NK-92 (cell line): ENCODE measurements around the gene MRC2.
"Not testable (repeated sequence)": the region's sequence is repeated elsewhere in the genome, so short reads cannot be mapped to it uniquely, and the experiment has no call there.

Experiments used
- DNase-seq: peaks from one replicate; lab custom pipeline; 2025; ENCODE audit not compliant: unreplicated experiment; lab: John Stamatoyannopoulos, UW

Gene MRC2

DNA sequence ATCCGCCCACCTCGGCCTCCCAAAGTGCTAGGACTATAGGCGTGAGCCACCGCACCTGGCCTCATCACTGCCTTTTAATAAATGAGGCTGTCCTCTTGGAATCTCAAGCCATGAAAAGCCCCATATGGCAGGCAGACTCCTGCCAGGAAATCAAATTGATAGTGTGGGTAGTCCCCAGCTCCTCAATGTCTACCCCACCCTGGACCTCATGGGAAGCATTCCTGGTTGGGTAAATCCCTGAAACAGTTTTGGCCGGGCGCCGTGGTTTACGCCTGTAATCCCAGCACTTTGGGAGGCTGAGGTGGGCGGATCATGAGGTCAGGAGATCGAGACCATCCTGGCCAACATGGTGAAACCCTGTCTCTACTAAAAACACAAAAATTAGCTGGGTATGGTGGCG, 71.0 kb downstream of the MRC2 start:
- DNase-seq = not testable (repeated sequence)

- no peak for DNase-seq
Measured at GRCh38 chr17:62700964-62701705, 73.7 kb downstream of the MRC2 start.

GRCh38 chr17:62701706-62702085, 74.2 kb downstream of the MRC2 start:
- no peak for DNase-seq

DNA sequence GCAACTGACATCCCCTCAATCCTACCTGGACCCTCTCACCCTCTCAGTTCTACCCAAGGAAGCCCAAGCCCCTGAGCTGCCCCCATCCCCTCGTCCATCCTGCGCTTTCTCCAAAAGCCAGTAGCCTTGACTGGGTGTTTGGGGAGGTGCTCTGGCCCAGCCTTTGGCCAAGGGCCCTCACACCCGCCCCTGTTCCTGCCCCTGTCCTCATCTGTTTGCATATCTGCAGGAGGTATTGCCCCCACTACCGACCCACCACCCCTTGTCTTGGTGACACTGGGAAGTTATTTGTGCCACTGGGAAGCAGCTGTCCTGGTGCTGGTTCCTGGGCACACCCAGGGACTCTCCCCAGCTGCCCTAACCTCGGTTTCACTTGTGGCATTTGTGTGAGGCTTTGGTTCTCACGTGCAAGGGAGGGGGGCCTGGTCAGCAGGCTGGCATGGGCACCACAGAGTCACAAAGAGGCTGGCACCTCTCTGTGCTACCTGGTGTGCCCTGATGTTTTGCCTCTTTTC, 75.3 kb downstream of the MRC2 start:
- DNase-seq = no peak

DNA sequence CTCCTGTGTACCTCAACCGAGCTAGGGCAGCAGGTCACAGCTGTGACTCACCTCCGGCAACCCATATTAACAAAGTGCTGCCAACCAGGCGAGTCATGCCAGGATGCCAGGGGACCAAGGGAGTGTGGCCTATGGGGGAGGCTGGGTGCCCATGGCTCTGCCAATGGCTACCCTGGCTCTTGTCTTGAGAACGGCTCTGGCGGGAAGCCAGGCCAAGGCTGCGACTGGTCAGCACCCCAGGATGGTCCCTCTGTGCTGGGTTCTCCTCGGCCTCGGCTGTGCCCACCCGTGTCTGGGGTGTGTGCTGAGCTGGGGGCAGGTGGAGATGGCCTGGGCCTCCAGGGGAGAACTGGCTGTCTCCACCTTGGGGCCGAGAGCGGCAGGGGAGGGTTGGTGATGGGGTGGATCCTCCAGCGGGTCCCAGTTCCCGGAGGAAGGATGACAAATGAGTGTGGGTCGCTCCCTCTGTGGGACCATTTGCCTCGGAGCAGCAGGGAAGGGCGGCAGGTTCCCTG, 75.8 kb downstream of the MRC2 start:
- DNase-seq = no peak

GRCh38 chr17:62703776-62704380, 76.4 kb downstream of the MRC2 start:
- no peak for DNase-seq

GRCh38 chr17:62704381-62704971, 77.0 kb downstream of the MRC2 start:
- DNase-seq = no peak

GRCh38 chr17:62705156-62705777, 77.8 kb downstream of the MRC2 start:
- DNase-seq = no peak

GRCh38 chr17:62705778-62706597, 78.5 kb downstream of the MRC2 start:
- DNase-seq = no peak

GRCh38 chr17:62706598-62707424, 79.3 kb downstream of the MRC2 start:
- no peak for DNase-seq

DNA sequence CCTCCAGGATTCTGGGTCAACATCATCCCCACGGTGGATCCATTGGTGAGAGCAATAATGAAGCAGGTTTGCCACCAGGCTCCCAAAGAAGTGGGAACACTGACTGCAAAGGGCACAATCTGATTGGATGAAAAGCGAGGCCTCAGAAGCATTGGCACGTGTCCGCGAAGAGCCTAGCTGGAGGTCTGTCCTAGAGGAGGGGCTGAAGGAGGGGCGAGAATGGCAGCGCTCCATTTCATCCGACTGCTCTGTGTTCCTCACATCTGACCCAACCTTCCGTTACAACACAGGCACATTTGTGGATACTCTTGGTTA, 79.9 kb downstream of the MRC2 start:
- DNase-seq = no peak

DNA sequence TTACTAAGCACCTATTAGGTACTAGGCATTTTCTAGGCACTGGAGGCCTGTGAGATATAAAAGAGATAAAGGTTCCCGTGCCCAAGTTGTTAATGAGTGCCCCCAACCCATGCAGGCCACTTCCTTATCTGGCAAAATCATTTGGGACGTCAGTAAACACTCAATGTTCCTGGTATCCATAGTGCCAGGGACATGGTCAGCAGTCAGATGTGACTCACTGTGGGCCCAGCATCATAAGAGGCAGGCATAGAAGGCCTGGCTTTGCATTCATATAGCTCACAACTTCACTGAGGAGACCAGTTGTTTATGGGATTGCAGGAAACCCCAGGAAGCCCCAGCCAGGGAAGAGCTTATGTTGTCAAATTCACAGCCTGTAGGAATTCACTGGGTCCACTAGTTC, 81.1 kb downstream of the MRC2 start:
- DNase-seq = no peak

DNA sequence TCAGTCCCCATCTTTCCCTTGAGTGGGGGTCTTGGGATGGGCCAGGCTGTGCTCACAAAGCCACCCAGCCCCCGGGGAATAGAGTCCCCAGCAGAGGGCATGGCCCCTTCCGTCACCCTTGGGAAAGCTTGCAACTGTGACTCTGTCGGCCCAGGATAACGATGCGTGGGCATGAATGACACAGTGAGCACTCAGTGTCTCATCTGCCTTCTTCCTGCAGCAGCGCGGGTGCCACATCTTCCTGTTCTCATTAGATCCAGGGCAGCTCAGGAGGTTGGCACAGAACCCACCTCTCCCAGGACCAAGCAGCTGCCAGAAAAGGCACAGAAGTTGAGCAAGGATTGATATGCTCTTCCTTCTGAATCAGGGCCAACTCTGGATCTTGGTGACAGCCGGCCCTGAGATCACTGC, 84.7 kb downstream of the MRC2 start:
- no peak for DNase-seq

DNA sequence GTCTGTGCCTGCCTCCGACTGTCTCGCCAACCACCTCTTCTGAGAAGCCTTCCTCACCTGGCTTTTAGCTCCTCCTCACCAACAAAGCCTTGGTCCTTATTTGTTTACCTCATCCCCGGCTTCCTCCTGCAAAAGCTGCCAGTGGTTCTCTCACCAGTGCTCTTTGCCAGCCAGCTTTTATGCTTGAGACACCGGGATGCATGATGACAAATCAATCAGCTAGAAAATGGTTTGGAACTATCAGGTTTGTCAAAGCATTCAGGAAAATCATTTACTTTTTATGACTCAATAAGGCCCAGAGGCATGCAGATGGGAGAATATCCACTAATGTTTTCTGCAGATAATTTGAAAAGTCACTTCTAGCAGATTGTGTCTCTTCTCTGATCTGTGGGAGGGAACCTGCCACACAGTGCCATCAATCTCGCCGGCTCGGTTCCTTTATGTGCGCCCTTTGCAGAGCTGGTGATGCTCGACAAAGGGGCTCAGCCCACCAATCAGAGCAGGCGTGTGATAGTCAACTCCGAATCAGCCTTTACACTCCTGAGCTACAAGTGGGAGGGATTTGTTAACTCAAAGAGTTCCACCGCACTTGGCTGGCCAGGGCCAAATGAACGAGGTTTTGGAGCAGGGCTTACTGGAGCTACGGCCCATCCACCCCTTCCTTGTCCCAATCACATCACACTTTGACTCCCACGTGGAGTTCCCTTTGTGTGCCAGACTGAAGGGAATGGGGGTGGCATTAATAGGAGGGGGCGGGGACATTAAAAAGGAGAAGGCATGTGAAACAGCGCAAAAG, 85.8 kb downstream of the MRC2 start:
- no peak for DNase-seq

DNA sequence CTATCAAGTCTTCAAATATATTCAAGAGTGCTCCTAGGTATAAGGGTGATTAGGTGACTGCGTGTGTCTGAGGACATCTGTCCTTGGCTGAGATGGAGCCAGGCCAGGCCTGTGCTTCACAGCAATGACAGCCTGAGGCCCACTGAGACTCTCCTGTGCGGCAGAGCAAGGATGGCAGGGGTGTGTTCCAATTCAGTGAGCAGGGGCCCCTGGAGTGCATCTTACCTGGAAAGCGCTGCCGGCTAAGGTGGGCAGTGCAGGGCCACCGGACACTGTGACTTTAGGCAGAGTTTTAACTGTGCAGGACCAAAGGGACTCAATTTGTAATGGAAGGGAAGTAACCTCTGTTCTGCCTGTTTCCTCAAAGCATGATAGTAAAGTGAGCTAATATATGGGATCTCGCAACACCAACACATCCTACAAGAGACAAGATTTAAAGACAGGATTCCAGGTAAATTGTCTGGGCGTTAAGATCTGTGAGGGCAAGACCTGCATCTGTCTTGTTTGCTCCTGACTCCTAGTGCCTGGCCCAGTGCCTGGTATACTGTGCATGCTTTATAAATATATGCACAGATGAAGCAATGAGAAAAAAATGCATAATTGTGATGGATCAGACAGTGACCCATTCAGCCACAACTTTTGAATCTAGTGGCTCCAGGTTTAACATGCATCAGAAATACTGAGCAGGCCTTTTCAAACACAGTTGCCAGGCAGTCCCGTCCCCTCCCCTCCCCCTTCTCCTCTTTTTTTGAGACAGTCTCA, 86.7 kb downstream of the MRC2 start:
- no peak for DNase-seq

GRCh38 chr17:62715882-62716390, 88.5 kb downstream of the MRC2 start:
- DNase-seq = no peak

DNA sequence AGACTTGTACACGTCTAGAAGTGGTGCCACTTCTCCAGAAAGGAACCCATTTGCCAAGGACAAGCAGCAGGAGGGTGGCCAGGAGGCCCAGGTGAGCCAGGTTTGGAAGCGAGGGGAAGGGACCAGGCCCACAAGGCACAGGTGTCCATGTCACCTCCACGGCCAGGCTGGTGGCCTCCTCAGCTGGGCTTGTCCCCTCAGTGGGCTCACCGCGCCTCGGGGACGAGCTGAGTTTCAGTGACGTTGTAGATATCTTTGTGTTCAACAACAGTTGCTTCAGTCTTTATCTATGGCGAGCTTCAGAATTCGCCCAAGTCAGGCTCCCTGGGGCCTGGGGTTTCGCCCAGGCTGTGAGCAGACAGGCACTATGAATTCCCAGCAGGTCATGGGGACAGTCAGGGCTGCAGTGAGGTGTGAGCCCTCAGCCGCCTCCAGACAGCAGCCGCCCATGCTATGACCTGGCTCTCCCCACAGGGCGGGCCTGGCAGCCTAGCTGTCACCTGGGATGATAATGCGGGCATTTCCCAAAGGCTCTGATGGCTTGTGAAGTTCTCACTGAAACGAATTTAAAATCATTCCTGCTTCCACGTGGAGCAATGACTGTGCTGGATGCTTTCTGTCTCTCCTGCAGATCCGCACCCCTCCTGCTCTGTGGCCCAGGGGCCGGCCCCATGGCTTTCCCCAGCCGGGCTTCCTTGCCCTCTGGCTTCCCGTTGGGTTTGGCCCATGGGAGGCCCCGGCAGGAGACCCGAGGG, 89.5 kb downstream of the MRC2 start:
- no peak for DNase-seq

GRCh38 chr17:62717589-62717855, 90.1 kb downstream of the MRC2 start:
- DNase-seq = no peak
